IPS-15b (cell line): Measurements from ENCODE around the gene SLC66A2.

Experiments
- H3K27me3 ChIP-seq: one replicate; pipeline ENCODE4 v1.6.1; 2013; ENCODE audit warnings: low read length; ENCODE audit not compliant: control insufficient read depth, insufficient read depth
- H3K36me3 ChIP-seq: one replicate; pipeline ENCODE4 v1.6.1; 2013; ENCODE audit warnings: low read length; ENCODE audit not compliant: control insufficient read depth, insufficient read depth
- H3K4me1 ChIP-seq: one replicate; pipeline ENCODE4 v1.6.1; 2013; ENCODE audit warnings: mild to moderate bottlenecking, low read length; ENCODE audit not compliant: control insufficient read depth, insufficient read depth
- H3K4me3 ChIP-seq: one replicate; pipeline ENCODE4 v1.5.1; 2013; ENCODE audit warnings: low read depth, low read length
- H3K9ac ChIP-seq: one replicate; pipeline ENCODE4 v1.6.1; 2013; ENCODE audit warnings: low read depth, mild to moderate bottlenecking, low read length
- H3K9me3 ChIP-seq: one replicate; pipeline ENCODE4 v1.6.1; 2013; ENCODE audit warnings: mild to moderate bottlenecking, low read length; ENCODE audit not compliant: control insufficient read depth, insufficient read depth

The SLC66A2 gene

DNA sequence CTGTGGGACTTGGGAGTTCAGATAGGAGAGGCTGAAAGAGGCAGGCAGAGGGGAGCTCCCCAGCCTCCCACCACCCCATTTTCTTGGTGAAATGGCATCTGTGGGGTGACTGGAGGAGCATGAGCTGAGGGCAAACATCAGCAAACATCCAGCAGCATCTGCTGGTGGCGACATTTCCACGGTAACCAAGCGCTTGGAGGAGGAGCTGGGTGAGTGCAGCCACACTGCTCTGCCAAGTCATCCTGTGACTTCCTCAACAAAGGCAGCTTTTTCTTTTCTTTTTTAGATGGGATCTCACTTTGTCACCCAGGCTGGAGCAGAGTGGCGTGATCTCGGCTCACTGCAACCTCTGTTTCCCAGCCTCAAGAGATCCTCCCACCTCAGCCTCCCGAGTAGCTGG lies 31.3 kb upstream of the SLC66A2 start:
- no peak overlapping the region for H3K9ac ChIP-seq
- H3K27me3 ChIP-seq = no peaks in the 10 kb centered on the region
- H3K4me3 ChIP-seq = no peak overlapping the region
- peaks cover 5% of the 10 kb centered on the region for H3K4me1 ChIP-seq
- peaks cover 5% of the 10 kb centered on the region for H3K36me3 ChIP-seq
- H3K9me3 ChIP-seq = no peaks in the 10 kb centered on the region

DNA sequence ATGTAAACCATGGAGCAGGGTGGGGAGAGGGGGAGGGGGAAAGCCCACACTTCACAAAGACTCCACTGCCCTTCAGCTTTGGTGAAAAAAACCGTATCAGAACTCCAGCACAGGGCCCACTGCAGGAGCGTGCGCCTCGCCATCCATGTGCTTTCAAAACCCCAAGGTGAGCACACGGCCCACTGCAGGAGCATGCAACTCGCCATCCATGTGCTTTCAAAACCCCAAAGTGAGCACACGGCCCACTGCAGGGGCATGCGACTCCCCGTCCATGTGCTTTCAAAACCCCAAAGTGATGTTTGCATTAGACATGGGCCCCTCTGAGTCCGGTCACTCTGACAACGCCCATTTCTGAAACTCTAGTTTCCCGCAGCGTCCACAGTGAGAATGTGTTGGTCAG lies 29.1 kb upstream of the SLC66A2 start:
- H3K36me3 ChIP-seq = peaks cover 5% of the 10 kb centered on the region
- no peaks in the 10 kb centered on the region for H3K9me3 ChIP-seq
- H3K4me1 ChIP-seq = peaks cover 5% of the 10 kb centered on the region
- no peaks in the 10 kb centered on the region for H3K27me3 ChIP-seq
- no peak overlapping the region for H3K9ac ChIP-seq
- H3K4me3 ChIP-seq = no peak overlapping the region

DNA sequence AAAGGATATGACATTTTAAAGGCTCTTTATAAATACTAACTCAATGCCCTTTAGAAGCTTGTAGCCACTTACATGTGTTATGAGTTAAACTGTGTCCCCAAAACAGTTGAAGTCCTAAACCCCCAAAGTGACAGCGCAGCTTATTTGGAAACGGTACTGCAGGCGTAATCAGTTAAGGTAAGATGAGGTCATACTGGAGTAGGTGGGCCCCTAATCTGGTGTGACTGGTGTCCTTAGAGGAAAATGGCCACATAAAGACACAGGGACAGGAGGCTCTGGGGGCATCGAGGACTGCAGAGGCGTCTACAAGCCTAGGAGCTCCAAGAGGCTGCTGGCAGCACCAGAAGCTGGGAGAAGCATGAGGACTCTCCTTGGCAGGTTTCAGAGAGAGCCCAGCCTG lies 28.4 kb upstream of the SLC66A2 start:
- no peak overlapping the region for H3K9ac ChIP-seq
- H3K4me1 ChIP-seq = peaks cover 5% of the 10 kb centered on the region
- H3K4me3 ChIP-seq = no peak overlapping the region
- no peaks in the 10 kb centered on the region for H3K27me3 ChIP-seq
- H3K9me3 ChIP-seq = no peaks in the 10 kb centered on the region
- H3K36me3 ChIP-seq = peaks cover 5% of the 10 kb centered on the region

DNA sequence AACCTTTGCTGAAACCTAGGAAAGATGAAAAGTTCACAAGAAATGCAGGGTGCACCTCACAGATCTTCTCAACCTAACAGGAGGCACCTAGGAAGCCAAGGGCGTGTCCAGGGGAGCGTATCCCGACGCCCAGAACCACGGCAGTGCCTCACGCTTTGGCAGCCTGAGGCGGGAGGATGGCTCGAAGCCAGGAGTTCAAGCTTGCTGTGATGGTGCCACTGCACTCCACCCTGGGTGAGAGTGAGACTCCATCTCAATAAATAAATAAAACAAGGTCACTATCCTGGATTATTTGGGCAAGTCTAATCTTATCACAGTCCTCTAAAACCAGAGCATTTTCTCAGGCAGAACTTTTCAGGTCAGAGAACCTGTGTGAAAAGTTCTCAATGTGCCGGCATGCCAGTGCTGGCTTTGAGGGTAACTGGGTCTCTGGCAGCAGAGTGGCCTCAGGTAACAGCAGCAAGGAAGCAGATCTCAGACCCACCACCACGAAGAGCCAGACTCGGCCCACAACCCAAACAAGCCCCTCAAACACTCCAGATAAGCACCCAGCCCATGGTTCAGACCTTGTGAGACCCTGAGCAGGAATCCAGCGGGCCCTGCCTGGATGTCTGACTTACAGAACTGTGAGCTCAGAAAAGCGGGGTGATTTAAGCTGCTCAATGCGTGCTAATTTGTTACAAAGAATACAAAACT lies 24.7 kb upstream of the SLC66A2 start:
- peaks cover 5% of the 10 kb centered on the region for H3K4me1 ChIP-seq
- no peak overlapping the region for H3K4me3 ChIP-seq
- no peaks in the 10 kb centered on the region for H3K27me3 ChIP-seq
- no peaks in the 10 kb centered on the region for H3K9me3 ChIP-seq
- H3K9ac ChIP-seq = no peak overlapping the region
- peaks cover 18% of the 10 kb centered on the region for H3K36me3 ChIP-seq

DNA sequence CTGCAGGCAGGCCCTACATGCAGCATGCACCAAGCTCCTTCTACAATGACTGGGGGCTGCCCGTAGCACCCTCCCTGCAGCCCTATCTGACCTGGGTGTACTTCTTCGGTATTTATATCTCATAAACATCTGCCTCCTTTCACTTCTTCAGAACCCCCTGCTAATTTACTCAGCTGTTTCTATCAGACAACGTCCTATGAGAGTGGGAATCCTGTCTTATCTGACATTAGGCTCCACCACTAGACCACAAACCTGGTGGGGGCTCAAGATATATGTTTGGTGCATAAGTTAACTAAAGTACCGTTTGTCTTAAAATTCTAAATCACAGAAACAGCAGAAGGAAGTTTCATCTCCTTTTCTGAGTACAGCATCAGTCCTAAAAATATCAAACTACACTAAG lies 23.6 kb upstream of the SLC66A2 start:
- Histone ChIP-seq H3K27me3 (no peaks in the 10 kb centered on the region), H3K4me3 (no peak overlapping the region), H3K9me3 (no peaks in the 10 kb centered on the region), H3K4me1 (no peaks in the 10 kb centered on the region), H3K36me3 (peaks cover 19% of the 10 kb centered on the region), H3K9ac (no peak overlapping the region)

DNA sequence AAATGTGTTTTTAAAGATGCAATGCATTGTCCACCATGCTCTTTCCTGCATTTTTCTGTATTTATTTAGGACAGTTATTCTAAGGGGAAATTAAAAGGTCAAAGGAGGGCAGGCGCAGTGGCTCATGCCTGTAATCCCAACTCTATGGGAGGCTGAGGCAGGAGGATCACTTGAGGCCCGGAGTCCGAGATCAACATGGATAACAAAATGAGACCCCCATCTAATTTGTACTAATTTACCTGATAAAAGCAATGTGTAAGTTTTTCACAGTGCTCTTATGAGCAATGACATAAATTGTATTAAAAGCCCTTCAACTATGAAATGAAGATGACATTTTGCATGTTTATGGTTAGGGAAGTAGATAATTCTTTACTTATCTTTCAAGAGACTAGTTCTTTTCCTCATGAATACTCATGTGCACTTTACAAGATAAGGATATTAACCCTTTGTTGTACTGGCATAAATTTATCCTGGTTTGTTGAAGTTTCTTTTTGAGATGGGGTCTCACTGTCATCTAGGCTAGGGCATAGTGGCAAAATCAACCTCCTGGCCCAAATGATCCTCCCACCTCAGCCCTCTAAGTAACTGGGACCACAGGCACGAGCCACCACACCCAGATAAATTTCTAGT lies 22.7 kb upstream of the SLC66A2 start:
- peaks cover 19% of the 10 kb centered on the region for H3K36me3 ChIP-seq
- no peak overlapping the region for H3K4me3 ChIP-seq
- H3K9ac ChIP-seq = no peak overlapping the region
- H3K27me3 ChIP-seq = no peaks in the 10 kb centered on the region
- H3K4me1 ChIP-seq = no peaks in the 10 kb centered on the region
- H3K9me3 ChIP-seq = no peaks in the 10 kb centered on the region

DNA sequence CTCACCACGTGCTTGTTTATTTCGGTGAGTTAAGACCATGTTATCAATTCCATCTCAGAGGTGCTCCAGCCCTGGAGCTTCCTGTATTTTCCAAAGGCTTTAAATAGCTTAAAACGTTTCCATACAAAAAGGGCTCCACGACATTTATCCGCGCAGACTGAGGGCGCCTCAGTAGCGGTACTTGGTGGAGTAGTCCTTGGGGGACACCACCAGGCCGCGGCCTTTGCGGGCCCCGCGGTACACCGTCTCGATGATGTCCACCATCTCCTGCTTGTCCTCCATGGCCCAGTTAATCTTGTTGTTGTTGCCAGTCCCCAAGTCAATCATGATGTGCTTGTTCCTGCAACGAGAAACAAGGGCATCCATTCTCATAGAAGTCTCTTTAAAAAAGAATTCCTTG lies 22.1 kb upstream of the SLC66A2 start:
- Histone ChIP-seq H3K9me3 (no peaks in the 10 kb centered on the region), H3K9ac (no peak overlapping the region), H3K4me1 (no peaks in the 10 kb centered on the region), H3K27me3 (no peaks in the 10 kb centered on the region), H3K36me3 (peaks cover 19% of the 10 kb centered on the region), H3K4me3 (no peak overlapping the region)

DNA sequence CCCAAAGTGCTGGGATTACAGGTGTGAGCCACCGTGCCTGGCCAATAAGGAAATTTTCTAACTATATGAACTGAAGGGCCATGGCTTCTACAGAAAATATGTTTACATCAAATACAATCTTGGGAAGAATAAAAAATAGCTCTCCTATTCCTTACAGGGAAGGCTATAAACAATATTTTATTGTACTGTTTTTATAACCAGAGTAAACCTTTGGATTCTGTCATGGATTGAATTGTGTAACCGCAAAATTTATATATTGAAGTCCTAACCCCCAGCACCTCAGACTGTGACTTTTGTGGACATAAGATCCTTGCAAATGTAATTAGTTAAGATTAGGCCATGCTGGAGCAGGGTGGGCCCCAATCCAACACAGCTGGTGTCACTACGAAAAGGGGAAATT lies 21.3 kb upstream of the SLC66A2 start:
- H3K9ac ChIP-seq = no peak overlapping the region
- no peak overlapping the region for H3K4me3 ChIP-seq
- H3K9me3 ChIP-seq = no peaks in the 10 kb centered on the region
- H3K27me3 ChIP-seq = no peaks in the 10 kb centered on the region
- H3K4me1 ChIP-seq = no peaks in the 10 kb centered on the region
- H3K36me3 ChIP-seq = peaks cover 19% of the 10 kb centered on the region

DNA sequence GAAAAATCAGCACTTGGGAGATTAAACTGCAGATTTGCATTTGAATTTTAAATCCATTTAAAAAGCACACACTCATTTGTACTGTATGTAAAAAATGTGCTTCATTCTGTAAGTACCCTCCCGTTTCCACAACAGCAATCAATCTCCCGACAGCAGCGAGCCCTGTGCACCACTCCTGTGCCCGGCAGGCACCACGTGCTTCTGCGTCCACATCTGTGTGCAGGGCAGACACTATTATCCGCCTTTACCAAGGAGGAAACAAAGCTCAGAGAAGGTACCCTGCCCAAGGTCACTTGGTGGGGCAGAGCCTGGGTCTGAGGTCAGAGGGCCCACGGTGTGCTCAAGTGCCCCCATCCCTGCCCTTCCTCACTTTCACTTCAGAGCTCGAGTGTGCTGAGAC lies 20.5 kb upstream of the SLC66A2 start:
- Histone ChIP-seq H3K9me3 (no peaks in the 10 kb centered on the region), H3K4me3 (no peak overlapping the region), H3K9ac (no peak overlapping the region), H3K36me3 (peaks cover 19% of the 10 kb centered on the region), H3K27me3 (no peaks in the 10 kb centered on the region), H3K4me1 (no peaks in the 10 kb centered on the region)

DNA sequence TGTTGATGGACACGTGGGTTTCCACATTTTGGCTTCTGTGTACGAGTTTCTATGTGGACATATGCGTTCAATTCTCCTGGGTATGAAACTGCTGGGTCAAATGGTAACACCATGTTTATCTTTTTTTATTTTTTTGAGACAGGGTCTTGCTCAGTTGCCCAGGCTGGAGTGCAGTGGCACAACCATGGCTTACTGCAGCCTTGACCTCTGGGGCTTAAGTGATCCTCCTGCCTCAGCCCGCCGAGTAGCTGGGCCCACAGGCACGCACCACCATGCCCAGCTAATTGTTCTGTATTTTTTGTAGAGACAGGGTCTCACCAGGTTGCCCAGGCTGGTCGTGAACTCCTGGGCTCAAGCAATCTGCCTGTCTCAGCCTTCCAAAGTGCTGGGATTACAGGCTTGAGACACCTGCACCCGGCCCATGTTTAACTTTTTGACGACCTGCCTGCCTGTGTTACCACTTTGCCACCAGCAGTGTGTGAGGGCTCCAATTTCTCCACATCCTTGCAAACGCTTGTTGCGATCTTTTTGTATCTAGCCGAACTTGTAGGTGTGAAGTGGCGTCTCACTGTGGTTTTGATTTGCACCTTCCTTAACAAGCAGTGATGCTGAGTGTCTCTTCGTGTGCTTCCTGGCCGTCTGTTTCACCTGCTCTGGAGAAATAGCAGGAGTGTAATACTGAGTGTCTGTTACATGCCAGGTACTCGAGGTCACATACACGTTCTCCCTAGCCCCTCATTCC lies 19.9 kb upstream of the SLC66A2 start:
- H3K36me3 ChIP-seq = peaks cover 19% of the 10 kb centered on the region
- H3K9ac ChIP-seq = no peak overlapping the region
- H3K9me3 ChIP-seq = no peaks in the 10 kb centered on the region
- H3K27me3 ChIP-seq = no peaks in the 10 kb centered on the region
- H3K4me3 ChIP-seq = no peak overlapping the region
- H3K4me1 ChIP-seq = no peaks in the 10 kb centered on the region

DNA sequence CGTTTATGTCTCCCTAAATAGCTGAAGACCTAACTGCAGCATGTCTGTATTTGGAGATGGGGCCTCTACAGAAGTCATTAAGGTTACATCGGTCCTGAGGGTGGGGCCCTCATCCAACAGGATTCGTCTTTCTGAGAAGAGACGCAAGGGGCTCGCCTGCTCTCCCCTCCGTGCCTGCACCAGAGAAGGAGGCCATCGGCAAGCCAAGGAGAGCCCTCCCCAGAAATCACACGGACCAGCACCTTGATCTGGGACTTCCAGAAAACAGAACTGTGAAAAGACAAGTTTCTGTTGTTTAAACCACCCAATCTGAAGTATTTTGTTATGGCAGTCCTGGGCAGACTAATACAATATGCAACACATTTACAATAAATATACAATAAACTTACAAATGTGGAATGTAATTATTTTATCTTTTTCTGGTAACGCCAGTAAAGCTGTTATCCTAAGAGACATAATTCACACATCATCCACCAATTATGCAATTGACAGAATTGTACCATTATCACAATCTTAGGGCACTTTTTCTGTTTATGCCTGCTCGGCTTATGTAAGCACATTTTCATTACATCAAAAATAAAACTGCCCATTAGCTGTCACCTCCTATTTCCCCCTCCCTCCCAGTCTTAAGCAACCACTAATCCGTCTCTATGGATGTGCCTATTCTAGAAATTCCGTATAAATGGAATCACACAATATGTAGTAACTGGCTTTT lies 19.1 kb upstream of the SLC66A2 start:
- no peak overlapping the region for H3K9ac ChIP-seq
- peaks cover under 1% of the 10 kb centered on the region for H3K4me1 ChIP-seq
- no peaks in the 10 kb centered on the region for H3K9me3 ChIP-seq
- H3K27me3 ChIP-seq = peaks cover under 1% of the 10 kb centered on the region
- H3K36me3 ChIP-seq = peaks cover 19% of the 10 kb centered on the region
- H3K4me3 ChIP-seq = no peak overlapping the region
